ENCODE results near the gene PRKCZ. TPM values are rescaled to one million over a fixed set of nuclear protein-coding genes. Genes with fewer than 3 reads are reported as not detected.

The PRKCZ gene
- total RNA-seq, 2 experiments from 2014 or later: 13.2 to 14.7 TPM

DNA sequence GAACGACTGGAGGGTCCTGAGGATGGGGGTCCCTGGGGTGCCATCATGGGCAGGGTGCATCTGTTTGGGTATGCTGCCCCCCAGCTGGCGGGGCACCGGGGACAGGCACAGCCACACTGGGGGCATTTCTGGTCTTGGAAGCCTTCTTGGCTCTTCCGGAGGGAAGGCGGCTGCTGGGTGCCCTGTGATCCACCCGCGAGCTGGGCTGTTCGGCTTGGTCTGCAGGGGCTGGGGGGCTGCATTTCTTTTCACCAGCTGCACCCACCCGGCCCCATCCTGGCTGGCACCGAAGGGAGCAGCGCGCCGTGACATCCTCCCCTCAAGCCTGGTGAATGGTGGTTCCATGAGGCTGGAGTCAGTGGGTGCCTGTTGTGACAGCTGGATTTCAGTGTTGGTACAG, 132.2 kb downstream of the PRKCZ start:
- no peak for DNase-seq
- intact Hi-C loops (cut with micrococcal nuclease): no loop called here
- Mint-ChIP-seq H3K9me3 (no peaks in the 10 kb centered on the region), H3K27me3 (no peaks in the 10 kb centered on the region), H3K36me3 (peaks cover 7% of the 10 kb centered on the region), H3K27ac (no peak overlapping the region), H3K4me3 (no peak overlapping the region), H3K4me1 (ENCODE audit: low read depth) (no peaks in the 10 kb centered on the region)
- POLR2A ChIA-PET: no interaction called here
- CTCF ChIA-PET: no interaction called here

DNA sequence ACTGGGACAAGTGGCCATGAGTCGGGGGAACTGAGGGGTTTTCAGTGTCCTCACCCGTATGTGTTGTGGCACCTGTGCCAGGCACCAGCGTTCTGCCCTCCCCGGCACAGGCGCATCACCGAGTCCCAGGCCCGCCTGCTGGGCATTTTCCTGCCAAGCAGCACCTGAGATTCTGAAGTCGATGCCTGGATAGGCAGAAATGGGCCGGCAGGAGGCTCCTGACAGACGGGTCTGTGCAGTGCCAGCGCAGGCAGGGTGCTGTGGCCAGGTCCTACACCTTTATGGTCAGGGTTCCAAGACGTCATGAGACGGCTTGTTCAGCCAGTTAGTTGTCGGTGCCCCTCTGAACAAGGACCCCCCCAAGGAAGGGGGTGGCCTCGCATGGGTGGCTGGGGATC, 133.7 kb downstream of the PRKCZ start:
- Mint-ChIP-seq H3K36me3 (peaks cover 7% of the 10 kb centered on the region), H3K27ac (no peak overlapping the region), H3K27me3 (no peaks in the 10 kb centered on the region), H3K9me3 (no peaks in the 10 kb centered on the region), H3K4me1 (ENCODE audit: low read depth) (no peaks in the 10 kb centered on the region), H3K4me3 (no peak overlapping the region)
- intact Hi-C loops (cut with micrococcal nuclease): no loop called here
- CTCF ChIA-PET: interaction anchor here (1.5 kb wide), 1 partner anchor 9 kb away, joined by 3 read pairs; no protein-coding TSS in a partner anchor
- POLR2A ChIA-PET: no interaction called here
- DNase-seq: no peak

DNA sequence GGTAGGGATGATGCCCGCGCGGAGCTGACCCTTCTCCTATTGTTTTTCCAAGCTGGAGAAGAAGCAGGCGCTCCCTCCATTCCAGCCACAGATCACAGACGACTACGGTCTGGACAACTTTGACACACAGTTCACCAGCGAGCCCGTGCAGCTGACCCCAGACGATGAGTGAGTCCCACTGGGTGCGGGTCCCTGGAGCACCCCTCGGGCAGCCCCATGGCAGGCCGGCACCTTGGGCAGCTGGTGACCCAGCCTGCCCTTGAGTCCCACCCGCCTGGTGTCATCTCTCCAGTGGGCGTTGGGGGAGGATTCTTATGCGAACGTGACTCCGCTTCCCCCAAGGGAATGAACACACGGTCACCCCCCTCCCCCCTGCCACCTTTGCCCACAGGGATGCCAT, 134.3 kb downstream of the PRKCZ start:
- CTCF ChIA-PET: interaction anchor here (1.0 to 1.5 kb wide), 2 partner anchors 10 kb away, joined by 3 read pairs; no protein-coding TSS in a partner anchor
- no peaks in the 10 kb centered on the region for H3K27me3 Mint-ChIP-seq
- intact Hi-C loops (cut with micrococcal nuclease): no loop called here
- no peak for DNase-seq
- no peaks in the 10 kb centered on the region for H3K9me3 Mint-ChIP-seq
- peaks cover 4% of the 10 kb centered on the region for H3K4me1 Mint-ChIP-seq (ENCODE audit: low read depth)
- H3K4me3 Mint-ChIP-seq: no peak overlapping the region
- H3K27ac Mint-ChIP-seq: no peak overlapping the region
- POLR2A ChIA-PET: no interaction called here
- peaks cover 5% of the 10 kb centered on the region for H3K36me3 Mint-ChIP-seq

DNA sequence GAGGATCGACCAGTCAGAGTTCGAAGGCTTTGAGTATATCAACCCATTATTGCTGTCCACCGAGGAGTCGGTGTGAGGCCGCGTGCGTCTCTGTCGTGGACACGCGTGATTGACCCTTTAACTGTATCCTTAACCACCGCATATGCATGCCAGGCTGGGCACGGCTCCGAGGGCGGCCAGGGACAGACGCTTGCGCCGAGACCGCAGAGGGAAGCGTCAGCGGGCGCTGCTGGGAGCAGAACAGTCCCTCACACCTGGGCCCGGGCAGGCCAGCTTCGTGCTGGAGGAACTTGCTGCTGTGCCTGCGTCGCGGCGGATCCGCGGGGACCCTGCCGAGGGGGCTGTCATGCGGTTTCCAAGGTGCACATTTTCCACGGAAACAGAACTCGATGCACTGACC, 134.7 kb downstream of the PRKCZ start:
- ChIA-PET CTCF (interaction anchor here (1.0 kb wide), 1 partner anchor 10 kb away, joined by 3 read pairs; no protein-coding TSS in a partner anchor), POLR2A (no interaction called here)
- Mint-ChIP-seq H3K9me3 (no peaks in the 10 kb centered on the region), H3K4me3 (no peak overlapping the region), H3K36me3 (peaks cover 5% of the 10 kb centered on the region), H3K27ac (no peak overlapping the region), H3K4me1 (ENCODE audit: low read depth) (peaks cover 4% of the 10 kb centered on the region), H3K27me3 (no peaks in the 10 kb centered on the region)
- intact Hi-C loops (cut with micrococcal nuclease): no loop called here
- no peak for DNase-seq

DNA sequence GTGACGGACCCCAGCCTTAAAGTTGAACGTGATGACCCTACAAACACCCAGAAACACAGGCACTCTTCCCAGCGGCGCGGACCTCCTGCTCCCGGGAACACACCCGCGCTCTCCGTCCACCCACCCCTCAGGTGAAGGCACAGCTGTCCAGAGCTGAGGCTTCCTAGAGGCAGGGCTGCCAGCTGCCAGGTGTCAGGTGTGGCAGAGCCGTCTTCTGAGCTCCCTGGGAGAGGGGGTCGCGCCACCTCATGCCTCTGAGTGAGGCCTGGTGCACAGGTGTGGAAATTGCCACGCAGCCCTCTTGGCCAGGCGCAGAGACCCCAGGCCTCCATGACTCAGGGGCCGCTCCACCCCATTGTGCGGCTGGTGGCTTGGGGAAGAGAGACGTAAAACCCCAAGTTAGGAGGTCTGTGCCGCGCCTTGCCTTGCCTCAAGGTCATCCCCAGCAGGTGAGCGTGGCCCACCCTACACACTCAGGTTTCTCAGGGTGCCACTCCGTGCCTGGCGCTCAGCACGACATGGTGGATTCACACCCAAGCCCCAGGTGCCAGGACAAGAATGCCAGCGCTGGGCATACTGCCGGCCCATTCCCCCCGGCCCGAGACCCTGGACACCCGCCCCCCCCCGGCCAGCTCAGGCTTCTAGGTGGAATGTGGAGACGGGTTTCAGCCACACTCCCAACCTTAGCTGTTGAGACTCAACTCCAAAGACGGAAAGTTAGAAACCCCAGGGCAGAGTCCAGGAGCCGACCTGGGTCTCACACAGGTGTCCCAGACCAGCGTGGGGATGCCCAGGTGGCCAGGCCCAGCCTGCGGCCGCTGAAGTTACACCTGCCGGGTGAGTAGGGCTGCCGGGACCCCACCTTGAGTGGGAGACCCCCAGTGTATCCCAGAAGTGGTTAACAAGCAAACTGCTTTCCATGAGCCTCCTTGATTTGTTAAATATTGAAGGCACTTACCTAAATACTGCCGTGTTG, 136.0 kb downstream of the PRKCZ start:
- Mint-ChIP-seq H3K9me3 (no peaks in the 10 kb centered on the region), H3K27ac (no peak overlapping the region), H3K4me1 (ENCODE audit: low read depth) (peaks cover 10% of the 10 kb centered on the region), H3K27me3 (no peaks in the 10 kb centered on the region), H3K36me3 (peaks cover 2% of the 10 kb centered on the region), H3K4me3 (no peak overlapping the region)
- POLR2A ChIA-PET: no interaction called here
- DNase-seq: no peak
- intact Hi-C loops (cut with micrococcal nuclease): no loop called here
- CTCF ChIA-PET: interaction anchor here (1.0 kb wide), 1 partner anchor 12 kb away, joined by 3 read pairs; no protein-coding TSS in a partner anchor

DNA sequence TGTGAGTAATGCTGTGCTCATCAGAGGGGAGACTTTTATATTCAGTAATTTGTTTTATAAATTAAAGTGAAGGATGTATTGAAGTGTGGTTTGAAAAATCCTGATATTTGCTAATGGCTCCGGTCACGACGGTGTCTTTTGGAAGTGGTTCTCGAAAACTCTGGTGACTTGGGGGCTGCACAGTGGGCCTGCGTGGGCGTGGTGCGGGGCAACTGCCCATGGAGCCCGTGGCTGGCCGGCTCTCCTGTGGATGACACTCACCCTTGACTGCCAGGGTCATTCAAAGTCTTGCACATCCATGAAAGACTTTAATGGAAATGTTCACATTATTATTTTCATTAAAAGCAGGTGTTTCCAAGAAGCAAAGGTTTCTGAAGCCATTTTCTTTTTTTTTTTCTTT, 136.7 kb downstream of the PRKCZ start:
- ChIA-PET CTCF (no interaction called here), POLR2A (no interaction called here)
- DNase-seq: no peak
- H3K4me1 Mint-ChIP-seq (ENCODE audit: low read depth): peaks cover 14% of the 10 kb centered on the region
- H3K27me3 Mint-ChIP-seq: no peaks in the 10 kb centered on the region
- no peaks in the 10 kb centered on the region for H3K9me3 Mint-ChIP-seq
- intact Hi-C loops (cut with micrococcal nuclease): no loop called here
- no peak overlapping the region for H3K27ac Mint-ChIP-seq
- H3K4me3 Mint-ChIP-seq: no peak overlapping the region
- H3K36me3 Mint-ChIP-seq: peaks cover 2% of the 10 kb centered on the region

DNA sequence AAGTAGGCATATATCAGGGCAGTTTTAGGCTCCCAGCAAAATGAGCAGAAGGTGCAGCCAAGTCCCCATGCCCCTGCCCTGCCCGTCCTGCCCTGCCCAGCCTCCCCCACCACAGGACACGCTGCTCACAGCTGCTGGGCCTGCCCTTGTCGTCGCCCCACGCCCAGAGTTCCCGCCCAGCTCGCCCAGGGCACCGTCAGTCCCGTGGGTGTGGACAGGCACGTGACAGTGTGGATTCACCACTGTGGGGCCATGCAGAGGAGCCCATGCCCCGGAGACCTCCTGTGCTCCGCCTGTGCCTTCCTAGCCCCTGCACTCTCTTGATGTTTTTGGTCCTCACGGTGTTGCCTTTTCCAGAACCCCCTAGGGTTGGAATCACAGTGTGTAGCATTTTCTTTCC, 137.4 kb downstream of the PRKCZ start:
- no peaks in the 10 kb centered on the region for H3K27me3 Mint-ChIP-seq
- H3K27ac Mint-ChIP-seq: no peak overlapping the region
- H3K4me1 Mint-ChIP-seq (ENCODE audit: low read depth): peaks cover 17% of the 10 kb centered on the region
- H3K4me3 Mint-ChIP-seq: no peak overlapping the region
- ChIA-PET CTCF (interaction anchor here (17.1 kb wide), 1 partner anchor 198 kb away, joined by 409 read pairs; the partner anchor contains the start of genes MORN1 and RER1), POLR2A (no interaction called here)
- peaks cover 2% of the 10 kb centered on the region for H3K36me3 Mint-ChIP-seq
- intact Hi-C loops (cut with micrococcal nuclease): loop anchor here (2.0 kb wide), 1 partner anchor 55 kb away; no protein-coding TSS in a partner anchor
- no peak for DNase-seq
- H3K9me3 Mint-ChIP-seq: no peaks in the 10 kb centered on the region

DNA sequence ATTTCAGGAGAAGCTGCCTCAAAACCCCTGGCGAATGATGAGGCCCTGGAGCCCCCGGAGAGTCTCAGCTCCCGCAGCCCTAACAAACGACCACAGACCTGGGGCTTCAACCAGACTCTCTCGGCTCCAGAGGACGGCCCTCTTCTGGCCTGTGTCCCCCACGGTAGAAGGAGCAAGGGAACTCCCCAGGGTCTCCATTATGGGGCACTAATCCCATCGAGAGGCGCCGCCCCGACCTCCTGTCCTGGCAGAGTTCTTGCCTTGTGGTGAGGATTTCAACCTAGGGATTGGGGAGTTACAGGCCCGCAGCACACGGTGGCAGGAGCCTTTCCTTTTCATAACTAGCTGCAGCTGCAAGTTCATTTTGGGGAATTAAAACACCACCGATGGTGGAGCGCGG, 138.1 kb downstream of the PRKCZ start:
- H3K4me3 Mint-ChIP-seq: no peak overlapping the region
- ChIA-PET POLR2A (no interaction called here), CTCF (interaction anchor here (1.7 to 17.1 kb wide), 2 partner anchors 14 to 197 kb away, joined by 13 to 409 read pairs; partner anchors contain the start of genes MORN1 and RER1)
- peaks cover 4% of the 10 kb centered on the region for H3K36me3 Mint-ChIP-seq
- peaks cover 23% of the 10 kb centered on the region for H3K4me1 Mint-ChIP-seq (ENCODE audit: low read depth)
- H3K27me3 Mint-ChIP-seq: no peaks in the 10 kb centered on the region
- intact Hi-C loops (cut with micrococcal nuclease): loop anchor here (2.0 kb wide), 1 partner anchor 56 kb away; no protein-coding TSS in a partner anchor
- no peaks in the 10 kb centered on the region for H3K9me3 Mint-ChIP-seq
- H3K27ac Mint-ChIP-seq: no peak overlapping the region
- DNase-seq: no peak

DNA sequence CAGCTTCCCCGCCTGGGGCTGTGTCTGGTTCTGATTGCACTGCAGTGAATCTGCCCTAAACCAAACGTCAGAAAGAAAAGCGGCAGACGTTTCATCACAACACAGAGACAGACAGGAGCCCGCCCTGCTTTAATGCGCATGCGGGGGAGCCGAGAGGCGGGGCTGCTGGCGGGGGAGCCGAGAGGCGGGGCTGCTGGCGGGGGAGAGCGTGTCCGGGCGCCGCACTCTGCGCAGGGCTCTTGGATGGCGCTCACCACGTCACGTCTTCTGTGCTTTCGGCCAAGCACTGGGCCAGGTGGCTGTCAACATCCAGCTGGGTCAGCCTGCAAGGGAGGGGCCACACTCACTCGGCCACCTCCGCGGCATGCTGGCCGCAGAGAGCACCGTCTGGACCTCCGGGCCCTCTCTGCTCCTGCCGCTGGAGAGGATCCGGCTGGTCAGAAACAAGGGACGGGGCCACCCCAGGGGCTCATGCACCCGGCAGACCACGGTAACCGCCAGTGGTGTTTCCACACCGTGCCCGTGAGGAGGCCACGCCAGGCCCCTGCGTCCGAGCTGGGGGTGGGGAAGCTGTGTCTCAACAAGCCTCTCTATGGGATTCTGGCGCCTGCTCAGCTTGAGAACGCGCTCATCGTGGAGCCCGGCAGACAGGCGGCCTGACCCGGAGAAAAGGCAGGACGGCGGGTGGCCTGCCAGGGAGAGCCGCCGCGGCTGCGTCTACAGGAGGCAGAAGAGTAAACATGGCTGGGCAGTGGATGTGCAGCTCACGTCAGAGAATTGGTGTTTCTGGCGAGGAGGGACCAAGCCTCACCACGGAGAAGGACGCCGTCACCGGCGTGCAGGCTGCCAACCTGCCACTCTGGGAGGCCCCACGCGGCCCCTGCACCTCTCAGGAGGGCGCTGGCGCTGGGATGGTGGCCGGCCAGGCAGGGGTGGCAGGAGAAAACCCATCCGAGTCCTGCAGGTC, 139.5 kb downstream of the PRKCZ start:
- Mint-ChIP-seq H3K27ac (peak overlapping the region; percentile 85), H3K4me3 (peak overlapping the region; percentile 80), H3K27me3 (no peaks in the 10 kb centered on the region), H3K9me3 (no peaks in the 10 kb centered on the region), H3K36me3 (peaks cover 2% of the 10 kb centered on the region), H3K4me1 (ENCODE audit: low read depth) (peaks cover 23% of the 10 kb centered on the region)
- POLR2A ChIA-PET: interaction anchor here (0.7 to 1.3 kb wide), 3 partner anchors 202 to 396 kb away, joined by 3 read pairs; partner anchors contain the start of genes MORN1 and RER1
- intact Hi-C loops (cut with micrococcal nuclease): loop anchor here (2.0 kb wide), 1 partner anchor 57 kb away; no protein-coding TSS in a partner anchor
- CTCF ChIA-PET: interaction anchor here (1.7 to 17.1 kb wide), 2 partner anchors 15 to 196 kb away, joined by 13 to 409 read pairs; partner anchors contain the start of genes MORN1 and RER1
- DNase-seq: peak; percentile 95

DNA sequence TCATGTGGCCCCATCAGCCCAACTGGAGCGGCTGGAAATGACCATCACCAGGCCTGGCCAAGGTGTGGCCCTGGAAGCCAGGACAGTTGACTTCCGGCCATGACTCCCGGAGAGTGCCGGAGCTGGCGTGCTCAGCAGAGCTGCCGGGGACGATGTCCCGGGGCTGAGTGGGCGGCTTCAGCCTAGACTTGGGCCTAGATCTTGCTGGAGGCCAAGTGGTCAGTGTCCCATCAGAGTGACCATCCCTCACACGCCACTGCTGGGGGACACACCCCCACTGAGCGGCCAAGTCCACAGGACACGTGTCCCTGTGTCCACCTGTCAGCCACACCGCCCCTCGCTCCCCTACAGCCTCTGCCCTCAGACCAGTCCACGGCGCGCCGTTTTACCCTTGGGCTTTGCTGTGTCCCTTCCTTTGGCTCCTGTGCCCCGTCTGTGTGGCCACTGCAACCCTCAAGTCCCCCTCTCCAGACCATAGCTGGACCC, 140.3 kb downstream of the PRKCZ start:
- Mint-ChIP-seq H3K4me3 (peak overlapping the region; percentile 29), H3K36me3 (peaks cover 2% of the 10 kb centered on the region), H3K9me3 (no peaks in the 10 kb centered on the region), H3K27me3 (no peaks in the 10 kb centered on the region), H3K27ac (peak overlapping the region; percentile 49), H3K4me1 (ENCODE audit: low read depth) (peaks cover 23% of the 10 kb centered on the region)
- intact Hi-C loops (cut with micrococcal nuclease): no loop called here
- POLR2A ChIA-PET: interaction anchor here (1.1 kb wide), 1 partner anchor 395 kb away, joined by 3 read pairs; no protein-coding TSS in a partner anchor
- CTCF ChIA-PET: interaction anchor here (17.1 kb wide), 1 partner anchor 195 kb away, joined by 409 read pairs; the partner anchor contains the start of genes MORN1 and RER1
- no peak for DNase-seq

Data from activated CD4-positive, alpha-beta memory T cell treated with anti-CD3 and anti-CD28 coated beads for 36 hours (primary cell).